Activated CD8-positive, alpha-beta T cell treated with anti-CD3 and anti-CD28 coated beads for 36 hours (primary cell): ENCODE data around the gene SOBP. TPM values are rescaled to one million over a fixed set of nuclear protein-coding genes. Genes with fewer than 3 reads are reported as not detected.

ENCODE experiments used
- ATAC-seq: fragments of 200-7000 bp; cut with Tn5 transposase; one replicate; pipeline ENCODE4 v1.10.0; 2021; ENCODE audit warnings: mild to moderate bottlenecking, moderate library complexity
- CTCF ChIA-PET: fragments of 350-600 bp; sonication (Branson Sonifier 250); formaldehyde crosslinking; loops from one replicate; lab custom pipeline; 2021; ENCODE audit warnings: antibody characterized with exemption; lab: Charles Lee
- POLR2A ChIA-PET: fragments of 350-600 bp; sonication (Branson Sonifier 250); formaldehyde crosslinking; loops from one replicate; lab custom pipeline; 2021; ENCODE audit warnings: antibody characterized with exemption; lab: Charles Lee
- DNase-seq: peaks from one replicate; pipeline ENCODE4 v3.0.0-alpha.2; 2020
- H3K27ac Mint-ChIP-seq: one replicate; pipeline ENCODE4 v1.8.0; 2021; ENCODE audit warnings: mild to moderate bottlenecking, mixed read lengths
- H3K27me3 Mint-ChIP-seq: one replicate; pipeline ENCODE4 v1.8.0; 2021; ENCODE audit warnings: mixed read lengths
- H3K36me3 Mint-ChIP-seq: one replicate; pipeline ENCODE4 v1.8.0; 2021; ENCODE audit warnings: low read depth, mixed read lengths
- H3K4me1 Mint-ChIP-seq: one replicate; pipeline ENCODE4 v1.8.0; 2021; ENCODE audit warnings: low read depth, mixed read lengths
- H3K4me3 Mint-ChIP-seq: one replicate; pipeline ENCODE4 v1.8.0; 2021; ENCODE audit warnings: mild to moderate bottlenecking, moderate library complexity, mixed read lengths
- H3K9me3 Mint-ChIP-seq: one replicate; pipeline ENCODE4 v1.8.0; 2021; ENCODE audit warnings: mixed read lengths
- intact Hi-C: fragments of 100-400 bp; cut with micrococcal nuclease; formaldehyde crosslinking; loops from one replicate; pipeline ENCODE4 v1.10.0; 2022
- total RNA-seq, 2 experiments: library from RNA; stranded (reverse); gene quantifications; one replicate each; pipeline ENCODE4 v1.2.3, GENCODE V29; 2021
- TF ChIP-seq, protein P1 (sequence below): fragments of 200-600 bp; IDR thresholded peaks from one replicate; pipeline ENCODE4 v1.8.0; 2022; ENCODE audit warnings: antibody characterized with exemption, mild to moderate bottlenecking

SOBP gene
- total RNA-seq, 2 experiments from 2014 or later = 0.77 to 1.1 TPM

DNA sequence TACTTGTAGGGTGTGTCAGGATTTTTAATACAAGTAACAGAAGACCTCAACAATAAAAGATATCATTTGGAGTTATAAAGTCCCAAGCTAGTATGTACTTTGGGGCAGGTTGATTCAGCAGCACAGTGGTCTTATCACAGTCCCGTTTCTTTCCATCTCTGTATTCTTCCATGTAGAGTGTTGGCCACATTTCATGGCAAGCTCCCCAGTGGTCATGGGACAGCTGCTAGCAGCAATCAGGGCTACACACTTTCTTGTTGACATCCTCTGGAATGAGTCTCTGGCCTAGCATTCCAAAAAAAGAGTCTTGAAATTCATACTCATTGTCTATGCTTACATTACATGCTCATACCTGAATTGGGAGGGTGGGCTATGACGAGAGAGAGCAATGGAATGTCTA, 53.2 kb downstream of the SOBP start:
- ChIA-PET CTCF (interaction anchor here (1.8 kb wide), 1 partner anchor 29 kb away, joined by 3 read pairs; no protein-coding TSS in a partner anchor), POLR2A (no interaction called here)
- TF ChIP-seq, protein P1, sequence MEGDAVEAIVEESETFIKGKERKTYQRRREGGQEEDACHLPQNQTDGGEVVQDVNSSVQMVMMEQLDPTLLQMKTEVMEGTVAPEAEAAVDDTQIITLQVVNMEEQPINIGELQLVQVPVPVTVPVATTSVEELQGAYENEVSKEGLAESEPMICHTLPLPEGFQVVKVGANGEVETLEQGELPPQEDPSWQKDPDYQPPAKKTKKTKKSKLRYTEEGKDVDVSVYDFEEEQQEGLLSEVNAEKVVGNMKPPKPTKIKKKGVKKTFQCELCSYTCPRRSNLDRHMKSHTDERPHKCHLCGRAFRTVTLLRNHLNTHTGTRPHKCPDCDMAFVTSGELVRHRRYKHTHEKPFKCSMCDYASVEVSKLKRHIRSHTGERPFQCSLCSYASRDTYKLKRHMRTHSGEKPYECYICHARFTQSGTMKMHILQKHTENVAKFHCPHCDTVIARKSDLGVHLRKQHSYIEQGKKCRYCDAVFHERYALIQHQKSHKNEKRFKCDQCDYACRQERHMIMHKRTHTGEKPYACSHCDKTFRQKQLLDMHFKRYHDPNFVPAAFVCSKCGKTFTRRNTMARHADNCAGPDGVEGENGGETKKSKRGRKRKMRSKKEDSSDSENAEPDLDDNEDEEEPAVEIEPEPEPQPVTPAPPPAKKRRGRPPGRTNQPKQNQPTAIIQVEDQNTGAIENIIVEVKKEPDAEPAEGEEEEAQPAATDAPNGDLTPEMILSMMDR = no peak
- H3K27ac Mint-ChIP-seq = no peak overlapping the region
- peaks cover 17% of the 10 kb centered on the region for H3K27me3 Mint-ChIP-seq
- no peak overlapping the region for H3K4me3 Mint-ChIP-seq
- DNase-seq = no peak
- H3K4me1 Mint-ChIP-seq = no peaks in the 10 kb centered on the region
- intact Hi-C loops = no loop called here
- ATAC-seq = no peak
- no peaks in the 10 kb centered on the region for H3K9me3 Mint-ChIP-seq
- H3K36me3 Mint-ChIP-seq = no peaks in the 10 kb centered on the region

DNA sequence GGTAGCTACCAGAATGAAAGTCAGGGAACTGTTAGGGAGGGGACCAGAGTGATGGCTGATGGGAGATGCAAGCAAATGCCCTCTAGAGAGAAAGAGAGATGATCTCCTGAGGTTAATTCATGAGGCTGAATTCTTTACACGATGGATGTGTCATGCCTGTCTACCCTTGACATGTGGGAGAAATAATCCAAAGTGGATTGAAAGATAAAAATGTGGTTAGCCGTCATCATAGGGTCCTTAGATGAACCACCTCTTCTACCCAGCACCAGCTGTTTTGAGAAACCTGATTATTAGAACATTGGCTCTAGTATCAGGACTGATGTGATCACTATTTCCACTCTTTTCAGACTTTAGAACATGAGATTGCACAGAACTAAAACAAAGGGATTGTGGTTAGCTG, 53.6 kb downstream of the SOBP start:
- DNase-seq (no peak), ATAC-seq (no peak)
- Mint-ChIP-seq H3K36me3 (no peaks in the 10 kb centered on the region), H3K9me3 (no peaks in the 10 kb centered on the region), H3K4me3 (no peak overlapping the region), H3K4me1 (no peaks in the 10 kb centered on the region), H3K27ac (no peak overlapping the region), H3K27me3 (peaks cover 16% of the 10 kb centered on the region)
- intact Hi-C loops = no loop called here
- ChIA-PET POLR2A (no interaction called here), CTCF (interaction anchor here (1.8 kb wide), 1 partner anchor 28 kb away, joined by 3 read pairs; no protein-coding TSS in a partner anchor)
- TF ChIP-seq, protein P1 = no peak

DNA sequence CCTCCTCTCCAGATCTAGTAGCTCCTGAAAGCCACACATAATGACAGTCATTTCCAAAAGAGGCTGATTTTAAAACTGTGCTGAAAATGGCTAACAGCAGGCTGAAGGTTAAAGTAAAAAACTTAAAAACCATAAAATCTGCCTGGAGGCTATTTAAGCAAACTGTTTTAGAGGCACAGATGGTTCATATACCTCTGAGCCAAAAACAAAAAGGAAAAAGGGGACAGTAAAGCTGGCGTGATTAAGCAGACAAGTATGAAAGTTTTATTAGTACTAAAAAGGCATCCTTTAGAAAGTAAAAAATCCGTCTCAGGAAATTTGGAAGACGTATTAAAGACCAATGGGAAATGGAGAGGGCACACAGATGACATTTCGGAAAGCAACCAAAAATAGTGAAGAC, 55.8 kb downstream of the SOBP start:
- peaks cover 7% of the 10 kb centered on the region for H3K27me3 Mint-ChIP-seq
- H3K4me3 Mint-ChIP-seq = no peak overlapping the region
- ATAC-seq (no peak), DNase-seq (no peak)
- intact Hi-C loops = no loop called here
- H3K4me1 Mint-ChIP-seq = no peaks in the 10 kb centered on the region
- ChIA-PET POLR2A (interaction anchor here (0.5 kb wide), 1 partner anchor 205 kb away, joined by 3 read pairs; no protein-coding TSS in a partner anchor), CTCF (no interaction called here)
- no peaks in the 10 kb centered on the region for H3K36me3 Mint-ChIP-seq
- no peak overlapping the region for H3K27ac Mint-ChIP-seq
- TF ChIP-seq, protein P1 = no peak
- no peaks in the 10 kb centered on the region for H3K9me3 Mint-ChIP-seq

DNA sequence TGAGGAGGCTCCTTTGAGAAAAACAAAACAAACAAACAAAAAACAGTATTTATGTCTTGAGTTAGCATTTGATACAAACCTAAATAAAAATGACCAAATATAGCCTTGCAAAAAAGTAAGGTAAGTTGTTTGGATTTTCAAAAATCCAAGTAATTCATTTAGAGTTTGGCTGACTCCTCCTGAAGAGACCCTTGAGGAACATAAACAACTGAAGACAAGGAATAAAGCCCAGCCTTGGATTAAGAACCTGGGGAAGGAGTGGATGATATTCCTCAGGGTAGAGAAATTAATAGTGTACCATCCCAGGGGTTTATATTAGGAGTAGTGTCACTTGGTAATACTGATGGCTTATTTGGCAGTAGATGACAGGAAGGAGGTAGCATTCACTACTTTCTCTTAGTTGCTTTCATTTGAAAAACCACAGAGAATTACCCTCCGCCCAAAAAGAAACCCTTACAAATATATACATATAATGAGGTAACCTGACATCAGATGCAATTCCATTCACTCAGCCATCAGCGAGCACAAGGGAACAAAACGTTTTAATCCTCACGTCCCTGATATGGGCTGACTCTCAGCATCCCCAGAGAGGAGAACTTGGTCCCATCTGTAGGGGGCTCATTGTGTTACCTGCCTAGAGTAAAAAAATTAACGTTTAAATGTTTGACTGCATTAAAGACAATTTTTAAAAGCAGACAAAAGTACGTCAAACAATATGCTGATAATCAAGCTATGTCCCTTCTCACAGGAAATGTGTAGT, 57.0 kb downstream of the SOBP start:
- TF ChIP-seq, protein P1 = no peak
- ChIA-PET CTCF (no interaction called here), POLR2A (no interaction called here)
- DNase-seq (no peak), ATAC-seq (no peak)
- intact Hi-C loops = no loop called here
- H3K4me3 Mint-ChIP-seq = no peak overlapping the region
- H3K36me3 Mint-ChIP-seq = no peaks in the 10 kb centered on the region
- H3K27me3 Mint-ChIP-seq = peaks cover 7% of the 10 kb centered on the region
- H3K4me1 Mint-ChIP-seq = no peaks in the 10 kb centered on the region
- no peak overlapping the region for H3K27ac Mint-ChIP-seq
- H3K9me3 Mint-ChIP-seq = no peaks in the 10 kb centered on the region

DNA sequence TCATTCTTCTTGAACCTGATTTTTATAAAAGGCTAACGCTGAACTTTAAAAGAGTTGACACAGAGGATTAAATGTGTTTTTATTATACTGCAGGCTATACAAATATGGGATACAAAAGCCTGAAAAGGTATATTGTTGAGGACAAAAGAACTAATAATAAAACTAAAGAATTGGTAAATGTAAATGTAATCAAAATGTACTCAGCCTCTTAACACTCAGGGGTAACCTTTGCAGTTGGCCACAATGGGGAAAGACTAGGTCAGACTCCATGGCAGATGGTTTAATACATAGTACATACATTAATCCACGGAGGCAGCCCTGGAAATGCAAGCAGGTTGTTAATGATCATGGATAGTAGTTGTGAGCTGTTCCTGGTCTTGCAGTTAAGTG, 57.5 kb downstream of the SOBP start:
- DNase-seq (no peak), ATAC-seq (no peak)
- H3K27me3 Mint-ChIP-seq = peaks cover 7% of the 10 kb centered on the region
- H3K36me3 Mint-ChIP-seq = no peaks in the 10 kb centered on the region
- intact Hi-C loops = no loop called here
- H3K4me1 Mint-ChIP-seq = no peaks in the 10 kb centered on the region
- H3K9me3 Mint-ChIP-seq = no peaks in the 10 kb centered on the region
- CTCF ChIA-PET = no interaction called here
- H3K27ac Mint-ChIP-seq = no peak overlapping the region
- H3K4me3 Mint-ChIP-seq = no peak overlapping the region
- TF ChIP-seq, protein P1 = no peak
- POLR2A ChIA-PET = no interaction called here
